ENCODE data around the gene AOC1. TPM values are rescaled to one million over a fixed set of nuclear protein-coding genes. Genes with fewer than 3 reads are reported as not detected.
A peak's percentile ranks its signal among the peaks of the same experiment; 100 is the strongest.

The AOC1 gene
- total RNA-seq, 1 donor from 2014 or later, result not detected

GRCh38 chr7:150875791-150876190 is 23.5 kb downstream of the AOC1 start:
- Mint-ChIP-seq H3K27me3 (ENCODE audit: unreplicated experiment) (peaks cover 2% of the 10 kb centered on the region), H3K4me3 (ENCODE audit: unreplicated experiment) (no peak overlapping the region), H3K9me3 (ENCODE audit: unreplicated experiment) (peaks cover under 1% of the 10 kb centered on the region), H3K4me1 (ENCODE audit: low read depth, unreplicated experiment) (peaks cover 7% of the 10 kb centered on the region), H3K36me3 (ENCODE audit: unreplicated experiment) (peaks cover 8% of the 10 kb centered on the region), H3K27ac (ENCODE audit: unreplicated experiment) (no peak overlapping the region)
- DNase-seq, result no peak
- TF ChIP-seq, protein P1, sequence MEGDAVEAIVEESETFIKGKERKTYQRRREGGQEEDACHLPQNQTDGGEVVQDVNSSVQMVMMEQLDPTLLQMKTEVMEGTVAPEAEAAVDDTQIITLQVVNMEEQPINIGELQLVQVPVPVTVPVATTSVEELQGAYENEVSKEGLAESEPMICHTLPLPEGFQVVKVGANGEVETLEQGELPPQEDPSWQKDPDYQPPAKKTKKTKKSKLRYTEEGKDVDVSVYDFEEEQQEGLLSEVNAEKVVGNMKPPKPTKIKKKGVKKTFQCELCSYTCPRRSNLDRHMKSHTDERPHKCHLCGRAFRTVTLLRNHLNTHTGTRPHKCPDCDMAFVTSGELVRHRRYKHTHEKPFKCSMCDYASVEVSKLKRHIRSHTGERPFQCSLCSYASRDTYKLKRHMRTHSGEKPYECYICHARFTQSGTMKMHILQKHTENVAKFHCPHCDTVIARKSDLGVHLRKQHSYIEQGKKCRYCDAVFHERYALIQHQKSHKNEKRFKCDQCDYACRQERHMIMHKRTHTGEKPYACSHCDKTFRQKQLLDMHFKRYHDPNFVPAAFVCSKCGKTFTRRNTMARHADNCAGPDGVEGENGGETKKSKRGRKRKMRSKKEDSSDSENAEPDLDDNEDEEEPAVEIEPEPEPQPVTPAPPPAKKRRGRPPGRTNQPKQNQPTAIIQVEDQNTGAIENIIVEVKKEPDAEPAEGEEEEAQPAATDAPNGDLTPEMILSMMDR (IDR thresholded peaks at IDR 0.05; ENCODE audit: partially characterized antibody, unreplicated experiment), result peak; percentile 44

GRCh38 chr7:150876817-150877526 is 24.7 kb downstream of the AOC1 start:
- DNase-seq, result peak; percentile 59

GRCh38 chr7:150877536-150877935 is 25.2 kb downstream of the AOC1 start:
- peak overlapping the region; percentile 71 for H3K27ac Mint-ChIP-seq (ENCODE audit: unreplicated experiment)
- TF ChIP-seq, protein P1 (IDR thresholded peaks at IDR 0.05; ENCODE audit: partially characterized antibody, unreplicated experiment), result no peak

More at GRCh38 chr7:150876817-150877526, 24.7 kb downstream of the AOC1 start:
- TF ChIP-seq, protein P1 (IDR thresholded peaks at IDR 0.05; ENCODE audit: partially characterized antibody, unreplicated experiment), result peak; percentile 54
- peaks cover 7% of the 10 kb centered on the region for H3K4me1 Mint-ChIP-seq (ENCODE audit: low read depth, unreplicated experiment)
- H3K9me3 Mint-ChIP-seq (ENCODE audit: unreplicated experiment), result peaks cover 5% of the 10 kb centered on the region
- no peak overlapping the region for H3K4me3 Mint-ChIP-seq (ENCODE audit: unreplicated experiment)
- peaks cover 11% of the 10 kb centered on the region for H3K36me3 Mint-ChIP-seq (ENCODE audit: unreplicated experiment)
- H3K27me3 Mint-ChIP-seq (ENCODE audit: unreplicated experiment), result peaks cover 2% of the 10 kb centered on the region
- H3K27ac Mint-ChIP-seq (ENCODE audit: unreplicated experiment), result no peak overlapping the region

DNA sequence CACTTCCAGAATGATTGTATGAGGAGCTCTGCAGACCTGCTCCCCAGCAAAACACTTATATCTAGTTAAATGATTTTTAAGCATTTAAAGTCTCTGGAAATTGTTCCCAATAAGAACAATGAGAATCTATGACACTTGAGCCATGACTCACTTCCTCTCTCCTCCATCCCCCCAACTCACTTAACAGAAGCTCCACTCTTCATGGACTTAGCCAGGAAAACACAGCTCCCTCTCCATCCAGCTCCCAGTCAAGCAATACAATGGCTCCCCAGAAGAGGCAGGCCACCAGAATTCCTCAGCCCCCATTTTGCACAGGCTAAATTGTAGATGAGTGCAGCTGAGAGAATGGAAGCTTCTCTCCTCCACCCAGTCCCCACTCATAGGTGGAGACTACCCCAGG is 27.0 kb downstream of the AOC1 start:
- no peak for DNase-seq
- no peak overlapping the region for H3K4me3 Mint-ChIP-seq (ENCODE audit: unreplicated experiment)
- H3K9me3 Mint-ChIP-seq (ENCODE audit: unreplicated experiment), result peaks cover 5% of the 10 kb centered on the region
- TF ChIP-seq, protein P1 (IDR thresholded peaks at IDR 0.05; ENCODE audit: partially characterized antibody, unreplicated experiment), result no peak
- peaks cover 7% of the 10 kb centered on the region for H3K4me1 Mint-ChIP-seq (ENCODE audit: low read depth, unreplicated experiment)
- peaks cover 18% of the 10 kb centered on the region for H3K36me3 Mint-ChIP-seq (ENCODE audit: unreplicated experiment)
- H3K27me3 Mint-ChIP-seq (ENCODE audit: unreplicated experiment), result peaks cover 2% of the 10 kb centered on the region
- no peak overlapping the region for H3K27ac Mint-ChIP-seq (ENCODE audit: unreplicated experiment)

More at GRCh38 chr7:150877536-150877935, 25.2 kb downstream of the AOC1 start:
- peaks cover 7% of the 10 kb centered on the region for H3K4me1 Mint-ChIP-seq (ENCODE audit: low read depth, unreplicated experiment)
- peaks cover 5% of the 10 kb centered on the region for H3K9me3 Mint-ChIP-seq (ENCODE audit: unreplicated experiment)
- DNase-seq, result peak; percentile 42
- H3K27me3 Mint-ChIP-seq (ENCODE audit: unreplicated experiment), result peaks cover 2% of the 10 kb centered on the region
- H3K36me3 Mint-ChIP-seq (ENCODE audit: unreplicated experiment), result peaks cover 17% of the 10 kb centered on the region
- H3K4me3 Mint-ChIP-seq (ENCODE audit: unreplicated experiment), result no peak overlapping the region

DNA sequence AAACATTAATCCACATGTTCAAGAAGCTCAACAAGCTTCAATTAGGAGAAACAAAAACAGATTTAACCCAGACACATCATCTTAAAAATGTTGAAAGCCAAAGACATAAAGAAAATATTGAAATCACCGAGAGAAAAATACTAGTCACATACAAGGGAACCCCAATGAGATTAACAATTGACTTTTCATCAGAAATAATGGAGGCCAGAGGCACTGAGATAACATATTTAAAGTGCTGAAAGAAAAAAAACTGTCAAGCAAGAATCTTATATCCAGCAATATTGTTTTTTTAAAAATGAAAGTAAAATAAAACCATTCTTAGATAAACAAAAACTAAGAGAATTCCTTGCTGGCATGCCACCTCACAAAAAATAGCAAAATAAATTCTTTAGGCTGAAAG is 28.9 kb downstream of the AOC1 start:
- Mint-ChIP-seq H3K27me3 (ENCODE audit: unreplicated experiment) (peaks cover 2% of the 10 kb centered on the region), H3K9me3 (ENCODE audit: unreplicated experiment) (peaks cover 5% of the 10 kb centered on the region)

More for the DNA sequence above, 28.9 kb downstream of the AOC1 start:
- Mint-ChIP-seq H3K27ac (ENCODE audit: unreplicated experiment) (no peak overlapping the region), H3K36me3 (ENCODE audit: unreplicated experiment) (peaks cover 18% of the 10 kb centered on the region), H3K4me1 (ENCODE audit: low read depth, unreplicated experiment) (peaks cover 7% of the 10 kb centered on the region), H3K4me3 (ENCODE audit: unreplicated experiment) (no peak overlapping the region)
- TF ChIP-seq, protein P1 (IDR thresholded peaks at IDR 0.05; ENCODE audit: partially characterized antibody, unreplicated experiment), result no peak
- no peak for DNase-seq

All from glutamatergic neuron (in vitro differentiated cells).